ENCODE measurements around the gene PLA2G4B.

PLA2G4B gene

GRCh38 chr15:41806291-41807181, 32.1 kb upstream of the PLA2G4B start:
- DNase-seq = no peak

- no peak for DNase-seq
These were observed 29.5 kb upstream of the PLA2G4B start for GRCh38 chr15:41809121-41809520.

GRCh38 chr15:41809526-41810220, 29.0 kb upstream of the PLA2G4B start:
- no peak for DNase-seq

- no peak for DNase-seq
These were observed 27.8 kb upstream of the PLA2G4B start for GRCh38 chr15:41810651-41811431.

- peak; percentile 53 for DNase-seq
These were observed 27.0 kb upstream of the PLA2G4B start for GRCh38 chr15:41811432-41812195.

GRCh38 chr15:41812820-41813375, 25.7 kb upstream of the PLA2G4B start:
- DNase-seq = no peak

GRCh38 chr15:41813426-41813825, 25.2 kb upstream of the PLA2G4B start:
- DNase-seq = no peak

GRCh38 chr15:41814534-41814933, 24.1 kb upstream of the PLA2G4B start:
- DNase-seq = no peak

GRCh38 chr15:41816788-41817187, 21.9 kb upstream of the PLA2G4B start:
- DNase-seq = no peak

- DNase-seq = no peak
These were observed 21.3 kb upstream of the PLA2G4B start for GRCh38 chr15:41817327-41817726.

GRCh38 chr15:41817781-41818180, 20.9 kb upstream of the PLA2G4B start:
- no peak for DNase-seq

- no peak for DNase-seq
These were observed 19.1 kb upstream of the PLA2G4B start for GRCh38 chr15:41819455-41820050.

- no peak for DNase-seq
These were observed 17.7 kb upstream of the PLA2G4B start for GRCh38 chr15:41820791-41821423.

GRCh38 chr15:41821831-41822230, 16.8 kb upstream of the PLA2G4B start:
- DNase-seq = no peak

- no peak for DNase-seq
These were observed 16.2 kb upstream of the PLA2G4B start for GRCh38 chr15:41822471-41822870.

- no peak for DNase-seq
These were observed 15.7 kb upstream of the PLA2G4B start for GRCh38 chr15:41822957-41823356.

GRCh38 chr15:41823502-41823901, 15.1 kb upstream of the PLA2G4B start:
- DNase-seq = no peak

GRCh38 chr15:41824062-41824745, 14.4 kb upstream of the PLA2G4B start:
- DNase-seq = no peak

GRCh38 chr15:41825145-41825544, 13.5 kb upstream of the PLA2G4B start:
- no peak for DNase-seq
